ENCODE measurements around the gene HYAL3. TPM values are rescaled to one million over a fixed set of nuclear protein-coding genes. Genes with fewer than 3 reads are reported as not detected.

Gene HYAL3
- total and polyA plus RNA-seq, 2 of the 8 experiments (the other 6 are each of a cell fraction or from before 2014, with no cell fraction given): 3.2 to 12.2 TPM

DNA sequence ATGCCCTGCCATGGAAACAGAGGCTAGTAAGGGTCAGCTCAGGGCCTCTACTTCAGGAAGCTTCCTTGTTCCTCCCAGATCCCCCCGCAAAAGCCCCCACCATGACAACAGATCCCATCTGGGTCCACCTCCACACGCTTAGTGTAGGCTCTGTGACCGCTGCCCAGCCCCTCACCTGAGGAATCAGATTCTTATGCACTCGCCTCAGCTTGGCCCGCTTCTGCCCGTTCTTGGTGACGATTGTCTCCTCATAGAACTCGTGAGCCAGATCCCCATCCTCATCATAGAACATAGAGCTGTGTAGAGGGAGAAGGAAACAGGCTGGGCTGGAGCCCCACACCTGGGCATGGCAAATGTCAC is 27.0 kb upstream of the HYAL3 start (continued):
- TF ChIP-seq, protein P1, sequence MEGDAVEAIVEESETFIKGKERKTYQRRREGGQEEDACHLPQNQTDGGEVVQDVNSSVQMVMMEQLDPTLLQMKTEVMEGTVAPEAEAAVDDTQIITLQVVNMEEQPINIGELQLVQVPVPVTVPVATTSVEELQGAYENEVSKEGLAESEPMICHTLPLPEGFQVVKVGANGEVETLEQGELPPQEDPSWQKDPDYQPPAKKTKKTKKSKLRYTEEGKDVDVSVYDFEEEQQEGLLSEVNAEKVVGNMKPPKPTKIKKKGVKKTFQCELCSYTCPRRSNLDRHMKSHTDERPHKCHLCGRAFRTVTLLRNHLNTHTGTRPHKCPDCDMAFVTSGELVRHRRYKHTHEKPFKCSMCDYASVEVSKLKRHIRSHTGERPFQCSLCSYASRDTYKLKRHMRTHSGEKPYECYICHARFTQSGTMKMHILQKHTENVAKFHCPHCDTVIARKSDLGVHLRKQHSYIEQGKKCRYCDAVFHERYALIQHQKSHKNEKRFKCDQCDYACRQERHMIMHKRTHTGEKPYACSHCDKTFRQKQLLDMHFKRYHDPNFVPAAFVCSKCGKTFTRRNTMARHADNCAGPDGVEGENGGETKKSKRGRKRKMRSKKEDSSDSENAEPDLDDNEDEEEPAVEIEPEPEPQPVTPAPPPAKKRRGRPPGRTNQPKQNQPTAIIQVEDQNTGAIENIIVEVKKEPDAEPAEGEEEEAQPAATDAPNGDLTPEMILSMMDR (IDR thresholded peaks at IDR 0.05; ENCODE audit: control extremely low read depth in 1 of 3, insufficient read depth in 1 of 3, low read depth in 1 of 3, low read length in 3 of 3): no peak
- TF ChIP-seq EGR1 (IDR thresholded peaks at IDR 0.05; ENCODE audit: borderline replicate concordance, low read depth, low read length) (no peak), SP2 (IDR thresholded peaks at IDR 0.05; ENCODE audit: low read length) (no peak), TAF7 (optimal IDR thresholded peaks at IDR 0.05; ENCODE audit: borderline replicate concordance, low read depth, low read length) (no peak), SIRT6 (IDR thresholded peaks at IDR 0.05; ENCODE audit: low read length) (no peak), JUND (IDR thresholded peaks at IDR 0.05; ENCODE audit: low read length) (no peak)

Data from H1 (cell line).